Ishikawa (cell line): ENCODE measurements around the gene PEAK1.

ENCODE experiments used
- CEBPB ChIP-seq: IDR thresholded peaks from 2 replicates; pipeline ENCODE4 v1.6.1; 2012
- CREB1 ChIP-seq: IDR thresholded peaks from 2 replicates; pipeline ENCODE4 v1.6.1; 2012; ENCODE audit warnings: low read depth
- EGR1 ChIP-seq: IDR thresholded peaks from 2 replicates; pipeline ENCODE4 v1.6.1; 2012
- EP300 ChIP-seq: IDR thresholded peaks from 2 replicates; pipeline ENCODE4 v1.6.1; 2012; ENCODE audit warnings: borderline replicate concordance
- FOXM1 ChIP-seq: IDR thresholded peaks from 2 replicates; pipeline ENCODE4 v1.6.1; 2012; ENCODE audit warnings: low read depth, borderline replicate concordance
- NFIC ChIP-seq: IDR thresholded peaks from 2 replicates; pipeline ENCODE4 v1.6.1; 2012
- RAD21 ChIP-seq: IDR thresholded peaks from 2 replicates; pipeline ENCODE4 v1.6.1; 2012; ENCODE audit warnings: low read depth
- TAF1 ChIP-seq: IDR thresholded peaks from 2 replicates; pipeline ENCODE4 v1.6.1; 2012; ENCODE audit warnings: low read depth, mild to moderate bottlenecking
- TCF12 ChIP-seq: IDR thresholded peaks from 2 replicates; pipeline ENCODE4 v1.6.1; 2012; ENCODE audit warnings: low read depth
- TEAD4 ChIP-seq: IDR thresholded peaks from 2 replicates; pipeline ENCODE4 v1.6.1; 2012
- YY1 ChIP-seq: IDR thresholded peaks from 2 replicates; pipeline ENCODE4 v1.6.1; 2012; ENCODE audit warnings: low read depth
- ZBTB7A ChIP-seq: IDR thresholded peaks from 2 replicates; pipeline ENCODE4 v1.6.1; 2012; ENCODE audit warnings: low read depth
- TF ChIP-seq, protein P1 (sequence below): IDR thresholded peaks from 2 replicates; pipeline ENCODE4 v1.6.1; 2012; ENCODE audit warnings: low read depth, mild to moderate bottlenecking
- TF ChIP-seq, protein P2 (sequence below): IDR thresholded peaks from 2 replicates; pipeline ENCODE4 v1.6.1; 2012
- TF ChIP-seq, protein P3 (sequence below): IDR thresholded peaks from 2 replicates; pipeline ENCODE4 v1.6.1; 2012

PEAK1 gene

DNA sequence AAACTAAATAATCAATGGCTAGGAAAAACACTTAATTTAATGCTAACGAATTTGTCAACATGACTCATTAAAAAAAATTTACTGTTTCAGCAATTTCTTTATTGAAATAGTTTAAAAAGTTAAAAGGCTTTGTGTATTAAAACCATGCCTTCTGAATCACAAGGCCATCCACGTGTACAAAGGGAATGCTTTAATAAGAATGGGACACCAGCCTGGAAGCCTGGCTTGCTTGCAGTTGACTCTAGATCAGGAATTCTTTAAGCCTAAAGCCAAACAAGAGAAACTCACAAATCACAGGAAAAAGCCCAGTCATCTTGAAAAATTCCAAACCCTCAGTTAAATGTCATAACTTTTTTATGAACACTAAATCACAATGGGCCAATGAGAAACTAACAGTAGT, 137.6 kb downstream of the PEAK1 start:
- TF ChIP-seq, protein P1, sequence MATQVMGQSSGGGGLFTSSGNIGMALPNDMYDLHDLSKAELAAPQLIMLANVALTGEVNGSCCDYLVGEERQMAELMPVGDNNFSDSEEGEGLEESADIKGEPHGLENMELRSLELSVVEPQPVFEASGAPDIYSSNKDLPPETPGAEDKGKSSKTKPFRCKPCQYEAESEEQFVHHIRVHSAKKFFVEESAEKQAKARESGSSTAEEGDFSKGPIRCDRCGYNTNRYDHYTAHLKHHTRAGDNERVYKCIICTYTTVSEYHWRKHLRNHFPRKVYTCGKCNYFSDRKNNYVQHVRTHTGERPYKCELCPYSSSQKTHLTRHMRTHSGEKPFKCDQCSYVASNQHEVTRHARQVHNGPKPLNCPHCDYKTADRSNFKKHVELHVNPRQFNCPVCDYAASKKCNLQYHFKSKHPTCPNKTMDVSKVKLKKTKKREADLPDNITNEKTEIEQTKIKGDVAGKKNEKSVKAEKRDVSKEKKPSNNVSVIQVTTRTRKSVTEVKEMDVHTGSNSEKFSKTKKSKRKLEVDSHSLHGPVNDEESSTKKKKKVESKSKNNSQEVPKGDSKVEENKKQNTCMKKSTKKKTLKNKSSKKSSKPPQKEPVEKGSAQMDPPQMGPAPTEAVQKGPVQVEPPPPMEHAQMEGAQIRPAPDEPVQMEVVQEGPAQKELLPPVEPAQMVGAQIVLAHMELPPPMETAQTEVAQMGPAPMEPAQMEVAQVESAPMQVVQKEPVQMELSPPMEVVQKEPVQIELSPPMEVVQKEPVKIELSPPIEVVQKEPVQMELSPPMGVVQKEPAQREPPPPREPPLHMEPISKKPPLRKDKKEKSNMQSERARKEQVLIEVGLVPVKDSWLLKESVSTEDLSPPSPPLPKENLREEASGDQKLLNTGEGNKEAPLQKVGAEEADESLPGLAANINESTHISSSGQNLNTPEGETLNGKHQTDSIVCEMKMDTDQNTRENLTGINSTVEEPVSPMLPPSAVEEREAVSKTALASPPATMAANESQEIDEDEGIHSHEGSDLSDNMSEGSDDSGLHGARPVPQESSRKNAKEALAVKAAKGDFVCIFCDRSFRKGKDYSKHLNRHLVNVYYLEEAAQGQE, result no peak
- no peak for TF ChIP-seq CEBPB
- no peak for TF ChIP-seq TCF12
- TF ChIP-seq ZBTB7A, result no peak
- TF ChIP-seq YY1, result no peak
- no peak for TF ChIP-seq FOXM1
- no peak for TF ChIP-seq RAD21
- TF ChIP-seq, protein P2, sequence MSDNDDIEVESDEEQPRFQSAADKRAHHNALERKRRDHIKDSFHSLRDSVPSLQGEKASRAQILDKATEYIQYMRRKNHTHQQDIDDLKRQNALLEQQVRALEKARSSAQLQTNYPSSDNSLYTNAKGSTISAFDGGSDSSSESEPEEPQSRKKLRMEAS, result no peak
- no peak for TF ChIP-seq TEAD4
- TF ChIP-seq TAF1, result no peak
- TF ChIP-seq CREB1, result no peak
- no peak for TF ChIP-seq NFIC
- no peak for TF ChIP-seq EP300
- TF ChIP-seq, protein P3, sequence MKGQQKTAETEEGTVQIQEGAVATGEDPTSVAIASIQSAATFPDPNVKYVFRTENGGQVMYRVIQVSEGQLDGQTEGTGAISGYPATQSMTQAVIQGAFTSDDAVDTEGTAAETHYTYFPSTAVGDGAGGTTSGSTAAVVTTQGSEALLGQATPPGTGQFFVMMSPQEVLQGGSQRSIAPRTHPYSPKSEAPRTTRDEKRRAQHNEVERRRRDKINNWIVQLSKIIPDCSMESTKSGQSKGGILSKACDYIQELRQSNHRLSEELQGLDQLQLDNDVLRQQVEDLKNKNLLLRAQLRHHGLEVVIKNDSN, result no peak
- TF ChIP-seq EGR1, result no peak

DNA sequence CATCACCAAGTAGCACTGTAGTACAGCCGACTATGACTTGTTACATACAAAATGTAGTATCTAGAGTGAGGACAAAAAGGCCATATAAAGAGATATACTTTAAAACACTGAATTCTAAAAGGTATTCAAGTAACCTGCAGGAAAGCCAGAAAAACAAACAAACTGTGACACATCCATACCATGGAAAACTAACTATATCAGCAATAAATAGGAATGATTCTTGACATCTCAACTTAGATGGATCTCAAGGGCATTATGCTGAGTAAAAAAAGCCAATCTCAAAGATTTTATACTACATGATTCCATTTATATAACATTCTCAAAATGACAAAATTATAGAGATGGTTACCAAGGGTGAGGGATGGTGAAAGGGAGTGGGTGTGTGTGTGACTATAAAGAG, 143.0 kb downstream of the PEAK1 start:
- no peak for TF ChIP-seq TEAD4
- TF ChIP-seq, protein P3, result no peak
- TF ChIP-seq RAD21, result no peak
- no peak for TF ChIP-seq CEBPB

GRCh38 chr15:77276096-77276495, 143.8 kb downstream of the PEAK1 start:
- no peak for TF ChIP-seq NFIC
- TF ChIP-seq YY1, result no peak
- TF ChIP-seq, protein P3, result no peak
- no peak for TF ChIP-seq FOXM1
- TF ChIP-seq TCF12, result no peak
- TF ChIP-seq EP300, result no peak
- no peak for TF ChIP-seq ZBTB7A
- TF ChIP-seq RAD21, result no peak
- TF ChIP-seq TEAD4, result no peak
- TF ChIP-seq, protein P1, result no peak
- TF ChIP-seq EGR1, result no peak
- TF ChIP-seq, protein P2, result no peak
- no peak for TF ChIP-seq TAF1
- no peak for TF ChIP-seq CREB1
- no peak for TF ChIP-seq CEBPB

DNA sequence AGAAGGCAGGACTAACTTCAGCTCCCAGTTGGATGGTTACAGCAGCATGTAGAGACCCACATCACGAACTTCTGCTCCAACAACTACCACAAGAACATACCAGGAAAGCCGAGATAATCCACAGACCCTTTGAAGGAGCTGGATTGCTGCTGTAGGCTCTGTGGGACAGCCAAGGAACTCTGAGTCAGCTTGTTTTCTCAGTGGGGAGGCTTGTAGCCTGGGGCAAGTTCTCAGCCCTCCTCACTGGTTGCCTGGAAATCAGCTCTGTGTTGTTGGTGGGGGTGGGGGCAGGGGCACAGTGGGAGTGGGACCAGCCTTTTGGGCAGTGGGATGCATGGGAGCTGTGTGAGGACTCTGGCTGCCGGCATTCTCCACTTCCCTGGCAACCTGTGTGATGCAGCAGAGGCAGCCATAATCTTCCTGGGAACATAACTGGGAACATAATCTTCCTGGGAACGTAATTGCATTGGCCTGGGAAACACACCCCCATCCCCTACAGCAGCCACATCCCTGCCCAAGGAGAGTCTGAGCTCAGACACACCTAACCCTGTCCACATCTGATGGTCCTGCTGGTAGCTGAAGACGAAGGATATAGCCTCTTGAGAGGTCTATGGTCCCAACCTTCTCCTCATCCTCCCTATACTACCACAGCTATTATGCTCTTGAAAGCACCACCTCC, 153.1 kb downstream of the PEAK1 start:
- TF ChIP-seq ZBTB7A (no peak), EP300 (no peak)
- TF ChIP-seq, protein P1, result no peak
